ENCODE data around the gene ARGLU1.
A peak's percentile ranks its signal among the peaks of the same experiment; 100 is the strongest.

Gene ARGLU1

DNA sequence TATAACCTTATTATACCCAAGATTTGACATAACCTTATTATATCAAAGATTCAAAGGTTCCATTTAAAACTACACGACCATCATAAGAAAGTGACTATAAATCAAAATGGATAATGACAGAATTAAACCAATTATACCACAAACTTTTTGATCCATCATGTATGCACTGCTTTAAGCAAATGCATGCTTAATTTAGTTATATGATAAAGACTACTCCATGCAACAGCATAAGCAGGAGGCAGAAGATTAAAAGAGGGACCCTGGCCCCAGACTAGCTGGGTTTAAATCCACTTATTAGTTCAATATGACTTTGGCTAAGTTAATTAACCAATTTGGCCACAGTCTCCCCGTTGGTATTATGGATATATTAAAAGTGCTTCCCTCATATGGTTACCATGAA is 43.8 kb downstream of the ARGLU1 start:
- DNase-seq (ENCODE audit: low read depth): no peak

DNA sequence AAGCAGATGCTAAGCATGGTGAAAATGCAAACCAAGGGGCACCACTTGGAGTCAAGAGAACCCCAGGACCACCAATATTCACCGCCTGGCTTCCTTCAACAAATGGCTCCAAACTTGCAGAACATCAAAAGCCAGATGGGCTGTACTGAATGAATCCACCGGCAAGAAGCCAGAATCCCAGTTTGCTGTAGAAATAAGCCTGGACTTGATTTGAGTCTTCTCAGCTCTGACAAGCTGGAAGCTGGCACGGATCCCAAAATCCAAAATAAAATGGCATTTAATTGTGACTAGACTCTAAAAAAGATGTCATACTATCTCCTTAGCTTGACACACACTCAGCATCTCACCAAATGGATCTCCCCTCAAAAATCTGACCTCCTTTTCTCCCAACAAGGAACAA is 44.4 kb downstream of the ARGLU1 start:
- no peak for DNase-seq (ENCODE audit: low read depth)

DNA sequence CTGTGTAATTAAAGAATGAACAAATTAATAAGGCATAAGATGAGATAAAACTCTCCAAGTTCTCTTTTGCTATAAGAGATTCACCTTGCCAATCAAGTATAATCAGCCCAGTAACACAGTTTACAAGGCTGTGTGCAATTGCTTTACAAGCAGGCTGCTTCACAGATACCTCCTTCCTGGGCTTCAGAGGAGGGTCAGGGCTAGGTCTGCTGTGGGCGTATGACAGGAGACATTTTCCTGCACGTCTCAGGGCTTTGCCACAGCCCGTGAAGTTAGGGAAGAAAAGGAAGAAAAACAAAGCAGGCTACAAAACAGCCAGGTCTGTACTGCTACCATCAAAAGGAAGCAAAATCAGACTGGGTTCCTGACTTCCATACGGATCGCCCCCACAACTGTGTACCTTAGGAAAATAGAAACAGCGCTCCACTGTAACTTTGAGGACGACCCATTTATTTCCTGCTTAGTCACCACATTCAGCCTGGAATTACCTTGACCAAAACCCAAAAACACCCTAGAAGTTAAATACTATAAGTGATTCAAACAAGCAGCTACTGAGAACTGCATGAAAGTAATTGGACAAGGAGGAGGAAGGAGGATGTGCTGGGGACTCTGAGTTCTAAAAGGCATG is 44.9 kb downstream of the ARGLU1 start:
- no peak for DNase-seq (ENCODE audit: low read depth)

DNA sequence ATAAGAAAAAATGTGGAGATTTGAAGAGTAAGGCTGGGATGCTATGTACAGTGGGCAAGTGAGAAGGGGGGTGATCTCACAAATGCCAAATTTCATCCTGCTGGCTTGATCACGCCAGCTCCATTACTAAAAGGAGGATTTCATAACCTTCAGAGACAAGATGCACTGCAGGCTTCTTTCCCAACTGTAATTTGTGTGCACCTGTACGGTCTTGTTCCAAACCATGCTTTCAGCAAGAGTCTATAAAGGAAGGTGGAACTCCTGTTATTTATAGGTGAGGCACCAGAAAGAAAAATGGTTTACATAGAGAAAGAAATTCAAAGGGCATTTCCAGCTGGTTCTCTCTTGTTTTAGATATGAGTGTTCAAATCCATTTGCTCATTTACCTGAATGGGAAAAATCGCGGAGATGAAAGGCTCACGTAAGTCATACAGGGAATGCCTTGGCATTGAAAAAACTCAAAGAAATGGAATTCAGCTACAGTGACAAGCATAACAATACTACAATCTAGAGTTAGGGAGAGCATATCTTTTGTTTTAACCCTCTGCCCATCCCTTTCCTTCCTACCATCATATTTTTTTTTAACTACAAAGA is 45.7 kb downstream of the ARGLU1 start:
- no peak for DNase-seq (ENCODE audit: low read depth)

DNA sequence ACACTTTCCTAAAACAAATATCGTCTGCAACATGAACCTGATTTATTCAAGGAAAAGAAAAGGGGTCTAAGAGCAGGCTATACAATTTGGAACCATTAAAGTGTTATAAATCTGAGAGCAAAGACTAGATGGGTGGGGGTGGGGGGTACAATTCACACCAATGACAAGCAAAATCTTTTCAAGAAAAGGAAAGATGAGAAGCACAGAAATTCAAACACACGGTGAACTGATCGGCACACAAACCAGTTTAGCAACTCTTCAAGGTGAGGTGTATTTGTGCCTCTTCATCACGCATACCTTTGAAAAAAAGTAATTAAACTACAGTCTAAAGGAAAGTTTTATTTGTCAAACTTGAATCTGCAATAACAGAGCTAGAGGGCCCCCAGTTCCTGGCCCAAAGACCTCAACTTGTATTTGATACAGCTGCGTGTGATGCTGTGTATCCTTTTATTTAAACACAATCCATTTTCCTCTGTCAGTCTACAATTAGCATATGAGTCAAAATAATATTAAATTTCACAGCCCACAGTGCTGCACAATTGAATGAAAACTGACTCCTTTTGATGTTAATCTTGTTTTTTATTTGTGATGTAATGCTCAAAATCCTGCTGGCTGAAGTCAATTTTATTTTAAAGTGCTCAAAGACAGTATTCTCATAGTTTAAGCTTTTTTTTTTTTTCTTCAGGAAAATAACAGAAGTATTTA is 46.7 kb downstream of the ARGLU1 start:
- no peak for DNase-seq (ENCODE audit: low read depth)

DNA sequence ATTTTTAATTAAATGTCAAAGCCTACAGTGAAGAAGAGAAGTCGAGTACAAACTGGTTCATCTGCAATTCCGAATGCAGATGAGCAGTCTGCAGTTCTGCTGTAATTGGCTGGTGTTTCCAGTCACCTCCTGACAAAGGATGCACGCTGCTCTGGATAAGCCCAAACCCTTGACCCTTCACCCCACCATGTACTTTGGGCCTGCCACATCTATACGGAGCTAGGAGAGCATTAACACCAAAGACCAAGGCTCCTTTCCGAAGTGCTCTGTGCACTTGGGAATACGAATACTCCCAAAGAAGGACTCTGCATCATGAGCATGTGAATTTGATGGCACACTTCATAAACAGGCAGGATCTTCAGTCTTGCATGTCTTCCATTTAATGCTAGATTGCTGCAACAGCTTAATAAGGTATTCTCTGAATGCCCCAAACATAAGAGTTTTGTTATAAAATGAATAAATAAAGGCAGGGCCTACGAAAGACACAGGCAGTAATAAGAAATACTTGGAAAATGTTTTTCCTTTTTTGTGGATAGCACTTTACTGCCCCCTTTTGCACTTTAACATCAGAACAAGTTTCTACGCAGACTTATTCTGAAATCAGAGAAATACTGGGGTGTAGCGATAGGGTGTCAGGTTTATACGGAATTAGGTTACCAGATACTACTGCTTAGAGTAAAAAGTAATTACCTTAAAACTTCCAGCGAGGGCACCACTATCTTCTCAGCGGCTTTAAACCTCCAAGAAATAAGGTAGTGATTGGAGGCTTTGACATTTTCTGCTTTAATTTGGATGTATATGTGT is 47.5 kb downstream of the ARGLU1 start:
- DNase-seq (ENCODE audit: low read depth): no peak

DNA sequence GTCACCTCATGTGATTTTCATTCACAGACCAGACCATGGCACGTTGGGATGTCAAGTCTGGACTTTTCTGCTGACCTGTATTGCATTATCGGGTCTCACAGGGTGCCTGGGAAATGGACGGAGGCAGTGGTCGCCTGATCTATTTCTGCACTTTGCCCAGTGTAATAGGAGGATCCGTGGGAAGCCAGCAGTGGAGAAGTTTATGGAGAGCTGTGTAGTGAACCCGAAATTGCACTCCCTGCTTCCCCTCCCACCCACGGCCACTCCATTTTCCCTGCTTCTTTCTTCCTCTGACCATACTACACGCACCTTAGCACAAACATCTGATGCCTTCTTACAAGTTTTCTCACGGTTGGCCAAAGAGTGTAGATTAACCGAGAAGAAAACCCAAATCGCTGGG is 49.4 kb downstream of the ARGLU1 start:
- DNase-seq (ENCODE audit: low read depth): no peak

DNA sequence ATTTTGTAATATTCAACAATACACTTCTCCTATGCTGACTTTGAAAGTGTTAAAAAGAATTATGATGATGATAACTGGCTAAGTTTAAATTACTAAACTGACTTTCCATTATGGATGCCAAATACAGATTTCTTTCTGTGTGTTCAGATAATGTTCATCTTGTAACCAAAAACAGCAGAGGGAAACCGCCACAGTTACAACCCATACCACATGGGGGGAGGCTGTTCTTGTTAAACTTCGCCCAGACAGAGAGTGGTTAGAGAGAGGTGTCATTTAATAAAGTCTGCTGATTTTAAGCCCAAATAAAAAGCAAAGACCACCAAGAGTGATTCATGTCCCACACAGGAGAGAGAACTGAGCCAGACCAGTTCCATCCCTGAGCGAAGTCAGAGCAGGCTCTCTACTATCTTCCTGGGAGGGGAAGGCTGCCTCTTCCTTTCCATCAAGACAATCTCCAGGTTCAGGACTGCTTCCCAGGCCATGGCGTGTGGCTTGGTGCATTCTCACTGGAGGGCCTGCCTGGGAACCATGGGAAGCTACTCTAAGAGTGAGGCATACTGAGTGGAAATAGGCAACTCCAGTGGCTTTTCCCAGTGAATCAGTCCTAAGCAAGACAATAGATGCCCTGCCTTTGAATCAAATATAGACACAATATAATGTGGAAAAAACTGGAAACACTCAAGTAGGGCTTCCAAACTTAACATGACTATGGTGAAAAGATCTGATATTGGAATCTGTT is 50.7 kb downstream of the ARGLU1 start:
- DNase-seq (ENCODE audit: low read depth): no peak

DNA sequence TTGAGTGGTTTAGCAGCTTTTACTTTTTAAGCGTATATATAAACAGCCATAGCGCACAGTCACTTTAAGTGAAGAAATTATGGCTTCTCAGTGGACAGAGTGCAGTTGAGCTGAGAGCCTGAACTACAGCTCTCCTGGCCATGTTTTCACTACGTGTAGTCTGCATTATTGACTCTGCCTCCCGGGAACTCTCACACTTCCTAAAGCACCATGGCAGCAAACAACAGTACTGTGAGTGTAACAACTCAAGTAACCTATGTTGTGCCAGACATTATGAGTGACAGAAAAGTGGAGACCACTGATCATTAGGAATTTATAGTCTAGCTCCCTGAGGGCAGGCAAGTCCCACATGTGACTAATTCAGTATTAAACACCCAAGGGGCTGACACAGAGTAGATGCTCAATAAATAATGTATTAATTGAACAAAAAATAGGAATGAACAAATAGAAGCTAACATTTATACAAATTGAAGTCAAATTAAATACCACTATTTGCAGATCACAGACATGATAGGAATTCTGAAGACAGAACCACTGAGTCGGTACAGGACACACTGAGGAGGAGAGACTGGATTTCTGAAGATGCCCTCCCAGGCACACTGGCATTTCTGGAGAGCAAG is 52.2 kb downstream of the ARGLU1 start:
- no peak for DNase-seq (ENCODE audit: low read depth)

DNA sequence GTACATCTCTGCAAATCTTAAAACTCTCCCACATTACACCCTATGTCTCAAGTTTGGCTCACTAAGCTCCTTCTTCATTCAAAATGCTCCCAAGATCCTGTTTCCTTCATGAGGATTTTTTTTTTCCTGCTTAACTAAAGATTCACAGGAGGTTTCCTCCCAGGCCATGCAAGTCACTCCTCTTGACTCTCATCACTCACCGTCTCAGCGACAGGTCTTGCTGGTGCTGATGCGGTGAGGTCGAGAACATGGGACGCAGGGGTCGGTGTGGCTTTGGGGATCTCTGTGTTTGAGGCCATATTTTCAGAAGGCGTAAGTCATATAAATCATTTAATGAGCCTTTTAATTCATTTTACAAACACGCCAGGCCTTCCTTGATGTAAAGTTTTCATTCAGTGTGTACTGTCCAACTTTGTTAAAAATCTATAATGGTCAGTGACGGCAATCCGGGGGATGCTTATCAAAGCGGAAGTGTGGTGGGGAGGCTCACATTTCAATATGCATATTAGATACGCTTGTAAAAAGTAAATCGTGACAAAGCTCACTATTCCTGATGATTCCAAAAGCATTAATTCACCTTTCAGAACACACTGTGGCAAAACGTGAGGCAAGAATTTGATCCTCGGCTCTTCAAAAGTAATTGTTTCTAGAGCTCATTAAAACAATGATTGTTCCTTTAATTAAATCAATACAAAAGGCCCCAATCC is 52.9 kb downstream of the ARGLU1 start:
- no peak for DNase-seq (ENCODE audit: low read depth)

DNA sequence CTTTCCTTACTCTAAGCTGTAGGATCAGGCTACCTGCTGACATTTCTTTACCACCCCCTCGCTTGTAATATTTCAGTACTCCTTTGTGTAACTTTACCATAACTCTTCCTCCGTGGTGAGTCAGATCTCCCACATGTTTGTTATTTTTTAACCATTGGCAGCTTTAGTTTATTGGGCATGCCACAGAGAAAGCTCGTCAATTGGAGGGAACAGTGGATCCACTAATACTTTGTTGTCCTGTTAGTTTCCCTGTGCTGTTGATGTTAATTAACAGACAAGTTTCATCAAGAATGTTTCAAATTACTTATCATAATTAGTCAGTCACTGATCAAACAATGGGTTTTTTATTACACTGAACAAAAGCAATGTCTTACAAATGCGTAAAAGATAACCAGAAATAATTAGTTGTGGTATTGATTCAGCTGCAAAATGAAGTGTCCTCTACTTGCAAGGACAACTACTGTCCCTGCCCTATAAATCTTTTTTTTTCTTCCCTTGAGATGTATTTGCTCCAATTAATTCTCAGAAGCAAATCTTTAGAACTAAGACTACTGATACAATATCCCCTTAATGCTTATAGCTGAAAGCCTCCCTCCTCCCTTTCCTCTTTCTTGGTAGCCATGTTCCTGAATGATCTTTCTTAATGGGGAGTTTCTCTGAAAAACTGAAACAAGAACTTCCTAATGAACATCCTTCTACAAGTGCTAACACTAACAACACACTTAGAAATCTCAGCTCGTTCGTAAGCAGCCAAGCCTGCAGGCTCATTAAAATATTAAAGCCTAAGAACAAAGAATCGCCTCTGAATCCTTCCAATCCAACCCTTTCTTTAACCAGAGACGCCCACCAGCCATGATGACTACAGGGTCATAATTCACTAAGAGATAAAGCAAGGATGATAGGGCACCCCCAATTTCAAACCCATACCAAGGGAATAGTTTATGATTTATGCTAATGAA is 54.6 kb downstream of the ARGLU1 start:
- no peak for DNase-seq (ENCODE audit: low read depth)

DNA sequence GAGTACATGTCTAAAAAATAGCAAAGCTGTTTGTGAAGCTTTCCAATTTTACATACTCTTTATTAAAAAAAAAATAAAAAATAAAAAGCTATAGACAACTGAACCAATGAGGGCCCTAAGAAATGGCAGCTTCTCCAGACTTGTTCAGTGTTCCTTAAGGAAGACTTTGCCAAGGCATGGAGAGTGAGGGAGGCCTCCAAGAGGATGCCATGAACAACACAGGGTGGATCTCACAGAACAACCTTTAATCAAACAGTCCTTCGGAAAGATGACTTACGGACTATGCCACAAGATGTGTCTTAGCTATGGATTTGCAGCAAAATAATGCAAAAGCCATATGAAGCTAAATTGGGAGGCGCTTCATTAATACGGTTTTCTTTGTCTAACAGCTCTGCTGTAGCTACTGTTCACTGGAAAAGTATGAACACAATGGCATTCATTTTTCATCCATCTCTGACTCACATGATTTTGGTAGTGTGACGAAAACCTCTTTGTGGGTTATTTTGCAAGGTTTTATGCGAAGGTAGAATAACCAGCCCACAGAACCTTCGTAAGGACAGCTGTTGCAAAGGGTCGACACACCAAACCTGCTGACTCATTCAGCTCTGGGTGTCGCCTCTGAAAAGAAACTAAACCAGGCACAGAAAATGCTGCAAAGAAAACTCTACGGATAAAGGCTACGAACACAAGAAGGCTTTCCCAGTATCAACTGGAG is 60.2 kb downstream of the ARGLU1 start:
- DNase-seq (ENCODE audit: low read depth): peak; percentile 3

DNA sequence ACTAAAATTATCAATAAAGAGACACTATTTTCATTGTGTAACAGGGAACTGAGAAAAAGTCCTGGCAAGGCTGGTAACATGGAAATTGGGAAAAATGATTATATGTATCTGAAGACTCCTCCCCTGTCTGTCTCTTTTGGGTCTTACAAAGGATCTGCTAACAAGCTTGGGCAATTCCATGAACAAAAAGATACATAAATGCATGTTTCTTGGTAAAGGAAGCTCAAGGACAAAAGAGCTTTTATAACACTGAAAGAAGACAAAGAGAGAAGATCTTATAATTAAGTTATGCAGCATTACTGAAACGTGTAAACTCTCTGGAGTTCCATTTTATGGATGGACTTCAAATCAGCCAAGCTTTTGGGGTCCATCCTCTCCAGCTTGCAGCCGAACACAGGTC is 61.7 kb downstream of the ARGLU1 start:
- DNase-seq (ENCODE audit: low read depth): no peak

DNA sequence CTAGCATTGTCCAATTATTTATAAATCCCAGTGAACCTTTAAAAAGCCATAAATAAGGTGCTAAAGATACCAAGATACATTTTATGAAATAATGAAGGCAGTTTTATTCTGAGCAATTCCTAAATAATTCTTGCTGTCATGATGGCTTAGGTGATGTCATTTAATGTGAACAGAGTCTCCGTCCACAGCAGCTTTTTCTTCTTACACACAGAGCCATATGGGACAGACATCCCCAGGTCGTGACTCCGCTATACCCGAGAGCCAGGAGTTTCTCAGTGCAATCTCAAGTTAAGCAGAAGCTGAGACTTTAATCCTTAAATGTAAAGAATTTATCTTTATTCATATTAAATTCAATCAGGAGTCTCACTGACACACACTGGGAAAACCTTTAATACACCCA is 62.2 kb downstream of the ARGLU1 start:
- DNase-seq (ENCODE audit: low read depth): no peak

DNA sequence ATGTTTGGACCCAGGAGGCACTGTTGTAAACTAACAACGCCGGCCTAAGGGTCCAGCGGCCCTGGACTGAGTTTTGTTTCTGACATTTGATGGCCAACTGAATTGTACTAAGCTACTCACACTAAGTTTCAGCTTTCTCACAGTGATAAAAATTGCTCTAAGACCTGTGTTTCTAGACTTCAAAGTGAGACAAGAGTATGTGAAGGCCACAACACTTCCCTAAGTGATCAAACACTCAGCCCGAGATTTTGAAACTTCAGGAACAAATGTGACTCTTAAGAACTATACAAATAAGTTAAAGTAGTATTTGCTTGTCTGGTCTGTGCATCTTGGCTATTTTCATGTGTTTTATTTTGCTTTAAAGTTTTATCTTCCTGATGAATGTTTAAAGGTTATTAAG is 62.6 kb downstream of the ARGLU1 start:
- DNase-seq (ENCODE audit: low read depth): no peak

DNA sequence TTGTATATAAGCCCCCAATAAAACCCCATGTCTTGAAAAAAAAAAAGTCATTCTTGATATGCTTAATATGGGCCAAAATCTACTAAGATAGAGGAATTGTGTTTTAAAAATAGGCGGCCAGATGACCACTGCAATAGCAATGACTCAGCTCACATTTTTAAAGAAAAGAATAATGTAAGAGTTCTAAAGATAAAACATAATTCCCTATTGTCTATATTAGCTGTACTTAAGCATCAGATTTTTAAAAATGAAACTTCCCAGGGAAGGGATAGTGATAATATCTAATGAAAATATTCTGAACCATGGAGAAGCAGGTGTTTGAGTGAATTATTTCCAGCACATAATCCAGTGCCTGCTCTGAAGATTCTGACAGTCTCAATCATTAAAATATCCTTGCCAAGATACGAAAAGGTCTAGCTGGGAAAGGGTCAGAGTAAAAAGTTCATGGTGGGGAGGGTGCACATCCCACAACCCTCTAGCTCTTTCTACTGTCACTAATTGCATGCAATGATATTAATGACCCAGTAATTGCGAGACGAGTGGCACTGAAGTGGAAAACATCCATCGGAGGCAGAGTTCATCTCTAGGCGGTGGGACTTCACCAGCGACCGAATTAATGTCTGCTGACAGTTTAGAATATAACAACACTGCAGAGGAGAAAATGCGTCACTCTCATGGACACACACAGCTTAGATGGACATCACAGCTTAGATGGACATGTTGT is 64.0 kb downstream of the ARGLU1 start:
- no peak for DNase-seq (ENCODE audit: low read depth)

DNA sequence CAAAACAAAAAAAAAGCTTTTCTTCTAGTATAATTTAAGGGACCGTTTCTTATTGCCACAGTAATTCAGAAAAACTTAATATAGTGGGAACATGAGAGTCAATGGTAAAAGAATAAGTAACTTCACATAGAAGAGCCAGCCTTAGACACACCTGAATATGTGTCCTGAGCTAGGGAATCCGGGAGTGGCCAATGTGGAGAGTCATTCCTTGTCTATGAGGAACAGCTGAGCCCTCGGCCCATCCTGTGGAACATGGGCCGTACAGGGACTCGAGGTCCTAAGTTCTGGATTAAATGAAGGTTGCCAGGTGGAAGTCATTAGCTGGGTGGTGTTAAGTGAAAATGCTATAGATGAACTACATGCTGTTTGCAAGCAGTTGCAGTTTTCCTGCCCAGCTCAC is 64.7 kb downstream of the ARGLU1 start:
- no peak for DNase-seq (ENCODE audit: low read depth)

DNA sequence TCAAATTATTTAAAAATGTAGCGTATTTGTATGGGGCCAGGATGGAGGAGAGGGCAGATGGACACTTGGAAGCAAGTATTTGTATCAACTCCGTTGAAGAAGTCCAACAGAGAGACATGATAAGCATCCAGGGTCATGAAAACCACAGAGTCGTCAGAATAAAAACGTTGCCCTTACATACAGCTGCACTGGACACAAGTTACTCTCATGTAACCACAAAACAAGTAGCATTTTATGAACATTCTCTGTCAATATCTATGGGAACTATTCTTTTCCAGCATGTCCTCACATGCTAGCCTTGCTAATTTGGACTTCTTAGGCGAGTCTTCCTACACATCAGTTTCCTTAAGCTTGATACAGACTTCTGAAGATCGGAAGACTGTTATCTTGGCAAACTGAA is 67.5 kb downstream of the ARGLU1 start:
- DNase-seq (ENCODE audit: low read depth): no peak

DNA sequence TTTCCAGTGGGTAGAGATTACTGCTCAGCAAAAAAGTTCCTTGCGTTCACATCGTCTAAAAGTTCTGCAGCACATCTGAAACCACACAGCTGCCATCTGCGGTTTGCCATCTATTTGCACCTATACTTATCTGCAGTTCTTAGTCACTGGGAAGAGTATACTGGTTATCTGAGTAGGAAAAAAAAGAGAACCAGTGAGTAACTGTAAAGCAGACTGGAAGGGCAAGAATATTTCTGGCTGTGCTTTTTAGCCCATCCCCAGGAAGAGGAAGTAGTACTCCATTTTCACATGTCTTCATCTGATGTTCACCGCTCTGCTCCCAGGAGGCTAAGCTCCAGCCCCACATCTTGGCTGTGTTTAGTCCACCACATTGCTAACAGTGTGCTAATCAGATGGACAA is 68.0 kb downstream of the ARGLU1 start:
- DNase-seq (ENCODE audit: low read depth): no peak

All from activated T-cell treated with anti-CD3 and anti-CD28 coated beads for 48 hours (primary cell).